GM18502 (cell line): Measurements from ENCODE around the gene FHIP1A.

ENCODE experiments used
- ATAC-seq: cut with Tn5 transposase; IDR thresholded peaks from one replicate; pipeline ENCODE4 v1.9.1; 2021; ENCODE audit warnings: mild to moderate bottlenecking; ENCODE audit not compliant: unreplicated experiment, poor library complexity

The FHIP1A gene

GRCh38 chr4:151446208-151446607, 37.2 kb downstream of the FHIP1A start:
- ATAC-seq = no peak

GRCh38 chr4:151454513-151454912, 45.5 kb downstream of the FHIP1A start:
- ATAC-seq = no peak

GRCh38 chr4:151455212-151455611, 46.2 kb downstream of the FHIP1A start:
- no peak for ATAC-seq

GRCh38 chr4:151458148-151458547, 49.2 kb downstream of the FHIP1A start:
- ATAC-seq = no peak
